K562 (cell line): ENCODE measurements around the gene TCL1B. TPM values are rescaled to one million over a fixed set of nuclear protein-coding genes. Genes with fewer than 3 reads are reported as not detected.

Source experiments
- ATAC-seq: fragments of 200-7000 bp; cut with Tn5 transposase; 3 replicates; pipeline ENCODE4 v1.9.1; 2020; ENCODE audit warnings: moderate library complexity
- BruUV-seq: library from RNA; stranded (reverse); fragments of 400-500 nt; replicated peaks from 2 replicates; lab custom pipeline; 2021; lab: Mats Ljungman, UMichigan
- CTCF ChIA-PET: fragments of 300-600 bp; formaldehyde crosslinking; extraction: SDS; loops from one replicate; lab custom pipeline; 2021; ENCODE audit warnings: low intra/inter-chr PET ratio; lab: Yijun Ruan, JAX
- POLR2A ChIA-PET: fragments of 300-600, 350-650 bp; sonication (Branson Sonifier 250); formaldehyde crosslinking; extraction: SDS; loops from one replicate; lab custom pipeline; 2021; ENCODE audit warnings: antibody characterized with exemption, inconsistent platforms; lab: Yijun Ruan, JAX
- DNase-seq, 4 experiments: peaks; one replicate each; pipeline versions ENCODE4 v3.0.0 to v3.0.0-alpha.2; 2011 to 2018; ENCODE audit warnings: low spot score in 3 of 4, mixed read lengths in 3 of 4; ENCODE audit errors: extremely low read depth in 1 of 4
- FAIRE-seq: peaks from 2 replicates; lab custom pipeline; 2011; peaks lifted over from hg19 to GRCh38; lab: Jason Lieb, UNC
- H2AFZ ChIP-seq: 2 replicates; pipeline ENCODE4 v1.6.0; 2011; ENCODE audit warnings: low read depth, low read length, control low read depth, inconsistent platforms
- H3K27ac ChIP-seq: fragments of 200-600 bp; 3 replicates; pipeline ENCODE4 v1.8.0; 2011; ENCODE audit warnings: low read depth, mild to moderate bottlenecking, control low read depth, inconsistent platforms, low read length, moderate library complexity, mixed read lengths; ENCODE audit errors: extremely low read depth
- H3K27me3 ChIP-seq, 2 experiments: fragments of 300-600 bp in 1 of 2; 2 replicates in 1 of 2; 3 replicates in 1 of 2; pipeline versions ENCODE4 v1.6.0 to v1.8.0; 2011; ENCODE audit warnings: inconsistent platforms in 2 of 2, low read length in 2 of 2, mild to moderate bottlenecking in 1 of 2, mixed read lengths in 1 of 2, moderate library complexity in 1 of 2; ENCODE audit not compliant: control insufficient read depth in 2 of 2, insufficient read depth in 2 of 2
- H3K36me3 ChIP-seq: fragments of 300-600 bp; 3 replicates; pipeline ENCODE4 v1.8.0; 2011; ENCODE audit warnings: mild to moderate bottlenecking, low read length, inconsistent platforms; ENCODE audit not compliant: control insufficient read depth, insufficient read depth
- H3K4me1 ChIP-seq, 2 experiments: fragments of 200-600 bp in 1 of 2; replicated peaks in 1 of 2; 2 replicates in 1 of 2; 3 replicates in 1 of 2; pipeline versions ENCODE4 v1.5.1 to v1.8.0; 2011; ENCODE audit warnings: inconsistent platforms in 2 of 2, low read length in 2 of 2, mild to moderate bottlenecking in 1 of 2, mixed read lengths in 1 of 2, moderate library complexity in 1 of 2; ENCODE audit not compliant: control insufficient read depth in 2 of 2, insufficient read depth in 2 of 2
- H3K4me2 ChIP-seq: 2 replicates; pipeline ENCODE4 v1.6.1; 2011; ENCODE audit warnings: low read length, control low read depth, inconsistent platforms, mixed read lengths; ENCODE audit not compliant: insufficient read depth
- H3K4me3 ChIP-seq: fragments of 200-600 bp; sonication (generic), shearing (Covaris generic); 2 replicates; pipeline ENCODE4 v1.5.1; 2016; ENCODE audit warnings: control low read depth, inconsistent platforms
- H3K79me2 ChIP-seq: fragments of 200-600 bp; 3 replicates; pipeline ENCODE4 v1.8.0; 2011; ENCODE audit warnings: low read length, inconsistent platforms; ENCODE audit not compliant: control insufficient read depth, insufficient read depth
- H3K9ac ChIP-seq, 2 experiments: 2 replicates each; pipeline versions ENCODE4 v1.6.0 to v1.6.1; 2011; ENCODE audit warnings: low read depth in 2 of 2, low read length in 2 of 2, control low read depth in 1 of 2, inconsistent platforms in 1 of 2, mild to moderate bottlenecking in 1 of 2, mixed read lengths in 1 of 2; ENCODE audit not compliant: insufficient read depth in 1 of 2
- H3K9me1 ChIP-seq: one replicate; pipeline ENCODE4 v1.6.0; 2011; ENCODE audit warnings: inconsistent platforms, mild to moderate bottlenecking, low read length, moderate library complexity; ENCODE audit not compliant: control insufficient read depth, insufficient read depth
- H3K9me3 ChIP-seq: replicated peaks from 2 replicates; pipeline ENCODE4 v1.5.1; 2011; ENCODE audit warnings: low read depth, low read length, inconsistent platforms; ENCODE audit not compliant: control insufficient read depth, insufficient read depth
- H4K20me1 ChIP-seq: replicated peaks from 2 replicates; pipeline ENCODE4 v1.6.1; 2011; ENCODE audit warnings: low read length, inconsistent platforms, mixed read lengths; ENCODE audit not compliant: control insufficient read depth, insufficient read depth
- CBX8 ChIP-seq: fragments of 200-600 bp; sonication (generic); IDR thresholded peaks from 2 replicates; pipeline ENCODE4 v1.6.1; 2012; ENCODE audit warnings: borderline replicate concordance, mixed run types, low read depth, mild to moderate bottlenecking, moderate library complexity, mixed read lengths, low read length, control low read depth, inconsistent platforms; ENCODE audit not compliant: poor library complexity, severe bottlenecking; ENCODE audit errors: extremely low read depth
- CTBP1 ChIP-seq: fragments of 450-650 bp; IDR thresholded peaks from 2 replicates; pipeline ENCODE4 v1.6.1; 2016; ENCODE audit warnings: borderline replicate concordance
- ELF1 ChIP-seq: fragments of 200-800 bp; sonication (Bioruptor generic); IDR thresholded peaks from 2 replicates; pipeline ENCODE4 v1.6.1; 2016; ENCODE audit warnings: missing genetic modification characterization, missing compliant biosample characterization
- EZH2 ChIP-seq: IDR thresholded peaks from 2 replicates; pipeline ENCODE4 v1.6.1; 2012; ENCODE audit warnings: low read depth, mild to moderate bottlenecking, inconsistent platforms, low read length, borderline replicate concordance
- JUN ChIP-seq, 2 experiments: sonication (generic) in 1 of 2; formaldehyde crosslinking in 1 of 2; IDR thresholded peaks; 2 replicates each; pipeline versions ENCODE4 v1.6.1 to v1.8.0; 2012 to 2022; ENCODE audit warnings: borderline replicate concordance in 2 of 2, mild to moderate bottlenecking in 2 of 2, improper control_type of control experiment in 1 of 2, low read depth in 1 of 2, low read length in 1 of 2, missing genetic modification reagents in 1 of 2
- NFXL1 ChIP-seq: fragments of 450-650 bp; formaldehyde crosslinking; IDR thresholded peaks from 2 replicates; pipeline ENCODE4 v1.4.0; 2021; ENCODE audit warnings: mild to moderate bottlenecking
- PML ChIP-seq: IDR thresholded peaks from 2 replicates; pipeline ENCODE4 v1.6.1; 2012; ENCODE audit warnings: low read length, inconsistent platforms
- RBM22 ChIP-seq: fragments of 200-400 bp; formaldehyde crosslinking; IDR thresholded peaks from 2 replicates; pipeline ENCODE4 v1.6.1; 2018; ENCODE audit warnings: low read length, low read depth; ENCODE audit not compliant: poor library complexity, severe bottlenecking
- RBM25 ChIP-seq: fragments of 200-400 bp; formaldehyde crosslinking; IDR thresholded peaks from 2 replicates; pipeline ENCODE4 v1.6.1; 2018; ENCODE audit warnings: low read length, low read depth, moderate library complexity; ENCODE audit not compliant: severe bottlenecking
- SOX6 ChIP-seq: fragments of 450-650 bp; IDR thresholded peaks from 2 replicates; pipeline ENCODE4 v1.6.1; 2014; ENCODE audit warnings: mild to moderate bottlenecking
- SP1 ChIP-seq: sonication (generic); formaldehyde crosslinking; IDR thresholded peaks from 2 replicates; pipeline ENCODE4 v1.8.1; 2022; ENCODE audit warnings: mild to moderate bottlenecking, missing genetic modification reagents
- TCF7 ChIP-seq: sonication (generic); IDR thresholded peaks from 2 replicates; pipeline ENCODE4 v1.6.1; 2016; ENCODE audit warnings: antibody characterized with exemption, borderline replicate concordance
- U2AF2 ChIP-seq: fragments of 200-400 bp; formaldehyde crosslinking; optimal IDR thresholded peaks from 2 replicates; pipeline ENCODE3; 2017; ENCODE audit warnings: low read depth, mild to moderate bottlenecking, low read length
- XRCC5 ChIP-seq: fragments of 200-400 bp; formaldehyde crosslinking; IDR thresholded peaks from 2 replicates; pipeline ENCODE4 v1.6.1; 2017; ENCODE audit warnings: low read depth, mild to moderate bottlenecking, low read length
- ZBTB17 ChIP-seq: fragments of 450-650 bp; formaldehyde crosslinking; IDR thresholded peaks from 2 replicates; pipeline ENCODE4 v1.4.0; 2020; ENCODE audit warnings: mild to moderate bottlenecking
- ZNF184 ChIP-seq: sonication (generic); formaldehyde crosslinking; IDR thresholded peaks from 2 replicates; pipeline ENCODE4 v1.5.0; 2020; ENCODE audit warnings: missing genetic modification reagents
- ZNF354B ChIP-seq: fragments of 250-450 bp; sonication (Bioruptor Pico); IDR thresholded peaks from 2 replicates; pipeline ENCODE4 v1.4.0; 2020
- ZNF41 ChIP-seq: fragments of 250-450 bp; sonication (Bioruptor Pico); conservative IDR thresholded peaks from 2 replicates; pipeline ENCODE4 v1.4.0; 2020; ENCODE audit warnings: mild to moderate bottlenecking
- ZNF583 ChIP-seq: fragments of 250-450 bp; sonication (Bioruptor Pico); IDR thresholded peaks from 2 replicates; pipeline ENCODE4 v1.4.0; 2020
- WGBS: fragments of 100-300 bp; shearing (Covaris generic); methylation state at CpG from one replicate; pipeline ENCODE4 v1.1.6; 2016; ENCODE audit warnings: low coverage, mixed read lengths; ENCODE audit not compliant: insufficient coverage; ENCODE audit errors: missing lambda C conversion rate; 5-methylcytosine and 5-hydroxymethylcytosine counted together
- in situ Hi-C: fragments of 300-500 bp; cut with MboI; formaldehyde crosslinking; loops from 4 replicates; pipeline ENCODE4 v1.15.0; 2018; ENCODE audit warnings: inconsistent platforms, mixed read lengths
- intact Hi-C: fragments of 100-400 bp; cut with micrococcal nuclease; formaldehyde crosslinking; loops from 2 replicates; pipeline ENCODE4 v1.14.2; 2022
- polyA plus RNA-seq, 8 experiments: library from polyadenylated mRNA; depleted of rRNA in 4 of 8; stranded (reverse) in 5 of 8; unstranded in 3 of 8; fragments of >200 nt; fragmentation: Nextera tagmentation in 2 of 8; fragmentation: Illumina TruSeq in 1 of 8; extraction: Ambion mirVana in 2 of 8; extraction: Trizol in 1 of 8; gene quantifications; 2 replicates each; pipeline versions ENCODE4 v1.2.1 to v1.2.3, GENCODE V29; 2011 to 2014; ENCODE audit warnings: inconsistent platforms in 1 of 8, missing spikeins in 1 of 8
- total RNA-seq, 7 experiments: library from RNA; depleted of rRNA in 6 of 7; stranded (reverse); fragments of >200 nt in 6 of 7; fragmentation: Illumina TruSeq in 2 of 7; extraction: Trizol in 2 of 7; gene quantifications; 2 replicates each; pipeline versions ENCODE4 v1.2.1 to v1.2.3, GENCODE V29; 2011 to 2021; ENCODE audit warnings: low replicate concordance in 1 of 7

Gene TCL1B
- total and polyA plus RNA-seq, 9 of the 15 experiments (the other 6 are each of a cell fraction or from before 2014, with no cell fraction given) = not detected

DNA sequence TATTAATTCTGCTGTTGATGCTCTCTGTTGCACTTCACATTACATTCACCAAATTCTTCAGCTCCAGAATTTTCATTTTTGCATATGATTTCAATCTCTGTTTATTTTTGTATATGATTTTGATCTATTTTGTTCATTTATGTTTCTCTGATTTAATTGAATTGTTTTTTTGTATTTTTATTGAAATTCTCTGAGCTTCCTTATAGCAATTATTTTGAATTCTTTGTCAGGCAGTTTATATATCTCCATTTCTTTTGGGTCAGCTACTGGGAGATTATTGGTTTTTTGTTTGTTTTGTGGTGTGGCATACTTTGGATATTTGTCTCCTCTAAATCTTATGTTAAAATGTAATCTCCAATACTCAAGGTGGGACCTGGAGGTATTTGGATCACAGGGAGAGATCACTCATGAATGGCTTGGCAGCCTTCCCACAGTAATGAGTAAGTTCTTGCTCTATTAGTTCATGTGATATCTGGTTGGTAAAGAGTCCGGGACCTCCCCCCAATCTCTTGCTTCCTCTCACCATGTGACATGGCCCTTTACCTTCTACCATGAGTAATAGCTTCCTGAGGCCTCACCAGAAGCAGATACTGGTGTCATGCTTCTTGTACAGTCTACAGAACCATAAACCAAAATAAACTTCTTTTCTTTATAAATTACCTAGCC lies 36.4 kb downstream of the TCL1B start:
- H3K9ac ChIP-seq = no peak overlapping the region
- no peak for ATAC-seq
- in situ Hi-C loops = no loop called here

DNA sequence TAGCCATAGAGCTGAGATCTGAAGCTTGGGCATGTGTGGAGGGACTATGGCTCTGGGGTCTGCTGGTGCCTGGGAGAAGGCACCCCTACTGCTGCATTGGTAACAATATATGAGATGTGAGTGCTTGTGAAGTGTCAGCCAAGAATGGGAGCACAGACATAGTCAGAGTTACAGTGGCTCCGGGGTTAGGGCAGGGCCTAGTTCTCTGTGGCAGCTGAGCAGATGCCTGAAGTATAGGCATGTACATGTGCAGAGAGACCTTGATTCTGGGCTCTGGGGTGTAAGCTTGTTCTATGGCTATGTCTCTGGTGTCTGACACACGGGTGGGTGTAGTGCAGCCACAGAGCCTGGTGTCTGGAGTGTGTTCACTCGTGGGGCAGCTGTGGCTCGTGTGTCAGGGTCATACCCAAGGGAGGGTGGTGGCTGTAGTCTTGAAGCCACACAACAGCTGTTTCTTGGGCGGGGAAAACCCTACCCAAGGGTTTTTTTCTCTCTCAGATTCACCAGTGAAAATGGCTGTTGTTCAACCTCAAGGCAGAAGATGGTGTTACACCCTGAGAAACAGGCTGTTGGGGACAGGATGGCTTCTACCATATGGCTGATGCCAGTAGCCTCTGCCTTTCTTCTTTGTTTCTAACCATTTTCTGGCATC lies 39.6 kb downstream of the TCL1B start:
- in situ Hi-C loops (no loop called here), intact Hi-C loops (no loop called here)
- Histone ChIP-seq H3K79me2 (no peaks in the 10 kb centered on the region), H3K4me2 (no peak overlapping the region), H4K20me1 (no peaks in the 10 kb centered on the region), H3K36me3 (no peaks in the 10 kb centered on the region), H3K4me3 (no peak overlapping the region), H3K9me3 (no peaks in the 10 kb centered on the region), H3K27me3 (no peaks in the 10 kb centered on the region; a peak in 1 of 5 replicates), H3K4me1 (no peaks in the 10 kb centered on the region), H3K9me1 (no peaks in the 10 kb centered on the region), H3K27ac (no peak overlapping the region), H2AFZ (no peak overlapping the region), H3K9ac (no peak overlapping the region)
- WGBS = 5% methylated on average over 4 of the region's 5 CpGs
- BruUV-seq = no TSS peak
- FAIRE-seq = no peak
- no peak for ATAC-seq
- no peak for DNase-seq
- CTCF ChIA-PET = no interaction called here
- POLR2A ChIA-PET = no interaction called here
- TF ChIP-seq ZNF41 (CRISPR knock-in tag) = no peak
- no peak for TF ChIP-seq ZNF184
- no peak for TF ChIP-seq ZBTB17
- TF ChIP-seq ZNF354B = no peak
- TF ChIP-seq XRCC5 = no peak
- no peak for TF ChIP-seq SP1 (CRISPR knock-in tag)
- TF ChIP-seq CTBP1 = no peak
- TF ChIP-seq PML = no peak
- TF ChIP-seq NFXL1 = no peak
- no peak for TF ChIP-seq SOX6
- TF ChIP-seq TCF7 = no peak

More for the DNA sequence above, 36.4 kb downstream of the TCL1B start:
- DNase-seq (no peak), FAIRE-seq (no peak)
- Histone ChIP-seq H4K20me1 (no peaks in the 10 kb centered on the region), H3K36me3 (no peaks in the 10 kb centered on the region), H3K9me3 (no peaks in the 10 kb centered on the region), H3K79me2 (no peaks in the 10 kb centered on the region), H3K27me3 (no peaks in the 10 kb centered on the region), H3K27ac (no peak overlapping the region), H3K4me1 (no peaks in the 10 kb centered on the region), H3K4me3 (no peak overlapping the region), H3K9me1 (no peaks in the 10 kb centered on the region), H3K4me2 (no peak overlapping the region), H2AFZ (no peak overlapping the region)
- ChIA-PET POLR2A (no interaction called here), CTCF (no interaction called here)
- WGBS = 0% methylated on average over 1 of the region's 1 CpG
- BruUV-seq = no TSS peak
- TF ChIP-seq JUN (IDR thresholded peaks at IDR 0.05; ENCODE audit: borderline replicate concordance, low read depth, low read length) = no peak
- no peak for TF ChIP-seq JUN (CRISPR knock-in tag; IDR thresholded peaks at IDR 0.05; ENCODE audit: borderline replicate concordance)
- no peak for TF ChIP-seq RBM22
- no peak for TF ChIP-seq RBM25
- TF ChIP-seq ELF1 = no peak
- TF ChIP-seq CBX8 = no peak
- TF ChIP-seq U2AF2 = no peak
- TF ChIP-seq ZNF583 (CRISPR knock-in tag) = no peak
- no peak for TF ChIP-seq EZH2
- intact Hi-C loops = no loop called here
